ENCODE data around the gene CELF2.

Gene CELF2

GRCh38 chr10:11177926-11178471 lies 160.3 kb downstream of the CELF2 start:
- Histone ChIP-seq H3K4me3 (ENCODE audit: low read length in 2 of 2) (no peak overlapping the region), H3K27ac (replicated peaks; ENCODE audit: low read length) (no peak overlapping the region), H3K9ac (ENCODE audit: low read depth, low read length, poor library complexity) (peak overlapping the region; percentile 44), H3K4me2 (ENCODE audit: insufficient read depth, low read length, poor library complexity, severe bottlenecking) (no peak overlapping the region), H3K9me3 (replicated peaks in 1 of 2; ENCODE audit: control insufficient read depth in 2 of 2, insufficient read depth in 1 of 2, low read depth in 1 of 2, low read length in 2 of 2) (no peaks in the 10 kb centered on the region), H3K4me1 (ENCODE audit: control insufficient read depth in 2 of 2, insufficient read depth in 1 of 2, low read depth in 1 of 2, low read length in 2 of 2) (peaks cover 0 to 5% of the 10 kb centered on the region in 2 donors), H2BK12ac (ENCODE audit: low read length) (no peak overlapping the region), H3K23ac (ENCODE audit: low read depth, low read length, poor library complexity) (no peak overlapping the region), H3K4ac (ENCODE audit: low read length) (no peak overlapping the region), H2BK120ac (ENCODE audit: low read depth, low read length) (no peak overlapping the region), H3K79me1 (ENCODE audit: low read depth, low read length) (peaks cover 7% of the 10 kb centered on the region), H2BK5ac (ENCODE audit: low read length) (no peak overlapping the region), H3K27me3 (ENCODE audit: control insufficient read depth in 3 of 3, insufficient read depth in 3 of 3, low read depth in 1 of 3, low read length in 3 of 3) (no peaks in the 10 kb centered on the region), H3K36me3 (replicated peaks in 1 of 2; ENCODE audit: control insufficient read depth in 2 of 2, insufficient read depth in 2 of 2, low read length in 2 of 2) (peaks cover 0 to 23% of the 10 kb centered on the region in 2 donors), H4K8ac (ENCODE audit: low read depth, low read length) (peak overlapping the region; percentile 93), H4K91ac (ENCODE audit: low read depth, low read length, poor library complexity) (no peak overlapping the region), H2AK5ac (ENCODE audit: low read depth, low read length) (no peak overlapping the region), H2BK15ac (ENCODE audit: low read length) (no peak overlapping the region), H3K14ac (ENCODE audit: low read length) (peak overlapping the region; percentile 32), H3K18ac (ENCODE audit: low read length) (peak overlapping the region; percentile 74), H2AFZ (ENCODE audit: low read length) (no peak overlapping the region)
- no CpG with 5 or more reads among the region's 18 CpGs for WGBS, 2 donors (ENCODE audit: extremely low coverage in 2 of 2, insufficient read length in 2 of 2, insufficient replicate concordance in 1 of 2)
- no peak for DNase-seq (ENCODE audit: low spot score)

GRCh38 chr10:11178606-11179515 lies 161.2 kb downstream of the CELF2 start:
- H3K14ac ChIP-seq (ENCODE audit: low read length), result no peak overlapping the region
- no peak overlapping the region for H3K4ac ChIP-seq (ENCODE audit: low read length)
- H2AFZ ChIP-seq (ENCODE audit: low read length), result no peak overlapping the region
- no peak overlapping the region for H3K18ac ChIP-seq (ENCODE audit: low read length)
- H3K4me3 ChIP-seq (ENCODE audit: low read length in 2 of 2), result no peak overlapping the region
- H2BK120ac ChIP-seq (ENCODE audit: low read depth, low read length), result no peak overlapping the region
- no peak overlapping the region for H2AK5ac ChIP-seq (ENCODE audit: low read depth, low read length)
- H4K8ac ChIP-seq (ENCODE audit: low read depth, low read length), result no peak overlapping the region
- peaks cover 7% of the 10 kb centered on the region for H3K79me1 ChIP-seq (ENCODE audit: low read depth, low read length)
- H3K4me1 ChIP-seq (ENCODE audit: control insufficient read depth in 2 of 2, insufficient read depth in 1 of 2, low read depth in 1 of 2, low read length in 2 of 2), result peaks cover 0 to 4% of the 10 kb centered on the region in 2 donors
- H3K36me3 ChIP-seq (replicated peaks in 1 of 2; ENCODE audit: control insufficient read depth in 2 of 2, insufficient read depth in 2 of 2, low read length in 2 of 2), result peaks cover 0 to 24% of the 10 kb centered on the region in 2 donors
- H2BK15ac ChIP-seq (ENCODE audit: low read length), result no peak overlapping the region
- H4K91ac ChIP-seq (ENCODE audit: low read depth, low read length, poor library complexity), result no peak overlapping the region
- no peak overlapping the region for H3K4me2 ChIP-seq (ENCODE audit: insufficient read depth, low read length, poor library complexity, severe bottlenecking)
- no peak overlapping the region for H3K23ac ChIP-seq (ENCODE audit: low read depth, low read length, poor library complexity)
- no peak overlapping the region for H2BK12ac ChIP-seq (ENCODE audit: low read length)
- no peaks in the 10 kb centered on the region for H3K27me3 ChIP-seq (ENCODE audit: control insufficient read depth in 3 of 3, insufficient read depth in 3 of 3, low read depth in 1 of 3, low read length in 3 of 3)
- H2BK5ac ChIP-seq (ENCODE audit: low read length), result no peak overlapping the region
- H3K27ac ChIP-seq (replicated peaks; ENCODE audit: low read length), result no peak overlapping the region
- no peak overlapping the region for H3K9ac ChIP-seq (ENCODE audit: low read depth, low read length, poor library complexity)
- H3K9me3 ChIP-seq (replicated peaks in 1 of 2; ENCODE audit: control insufficient read depth in 2 of 2, insufficient read depth in 1 of 2, low read depth in 1 of 2, low read length in 2 of 2), result no peaks in the 10 kb centered on the region
- no peak for DNase-seq (ENCODE audit: low spot score)
- no CpG with 5 or more reads among the region's 17 CpGs for WGBS, 2 donors (ENCODE audit: extremely low coverage in 2 of 2, insufficient read length in 2 of 2, insufficient replicate concordance in 1 of 2)

- no peak overlapping the region for H3K4me2 ChIP-seq (ENCODE audit: insufficient read depth, low read length, poor library complexity, severe bottlenecking)
- H2BK5ac ChIP-seq (ENCODE audit: low read length), result no peak overlapping the region
- no peak overlapping the region for H4K91ac ChIP-seq (ENCODE audit: low read depth, low read length, poor library complexity)
- H4K8ac ChIP-seq (ENCODE audit: low read depth, low read length), result no peak overlapping the region
- H3K14ac ChIP-seq (ENCODE audit: low read length), result no peak overlapping the region
- peaks cover 0 to 4% of the 10 kb centered on the region in 2 donors for H3K4me1 ChIP-seq (ENCODE audit: control insufficient read depth in 2 of 2, insufficient read depth in 1 of 2, low read depth in 1 of 2, low read length in 2 of 2)
- no peak overlapping the region for H3K27ac ChIP-seq (replicated peaks; ENCODE audit: low read length)
- WGBS, 2 donors (ENCODE audit: extremely low coverage in 2 of 2, insufficient read length in 2 of 2, insufficient replicate concordance in 1 of 2), result no CpG with 5 or more reads among the region's 6 CpGs
- no peak overlapping the region for H2AK5ac ChIP-seq (ENCODE audit: low read depth, low read length)
- no peak overlapping the region for H2AFZ ChIP-seq (ENCODE audit: low read length)
- no peak for DNase-seq (ENCODE audit: low spot score)
- no peak overlapping the region for H2BK12ac ChIP-seq (ENCODE audit: low read length)
- peaks cover 0 to 24% of the 10 kb centered on the region in 2 donors for H3K36me3 ChIP-seq (replicated peaks in 1 of 2; ENCODE audit: control insufficient read depth in 2 of 2, insufficient read depth in 2 of 2, low read length in 2 of 2)
- no peak overlapping the region for H2BK15ac ChIP-seq (ENCODE audit: low read length)
- peaks cover 0 to under 1% of the 10 kb centered on the region in 2 donors for H3K9me3 ChIP-seq (replicated peaks in 1 of 2; ENCODE audit: control insufficient read depth in 2 of 2, insufficient read depth in 1 of 2, low read depth in 1 of 2, low read length in 2 of 2)
- no peaks in the 10 kb centered on the region for H3K27me3 ChIP-seq (ENCODE audit: control insufficient read depth in 3 of 3, insufficient read depth in 3 of 3, low read depth in 1 of 3, low read length in 3 of 3)
- no peak overlapping the region for H3K9ac ChIP-seq (ENCODE audit: low read depth, low read length, poor library complexity)
- H3K4me3 ChIP-seq (ENCODE audit: low read length in 2 of 2), result no peak overlapping the region
- H3K79me1 ChIP-seq (ENCODE audit: low read depth, low read length), result peaks cover 7% of the 10 kb centered on the region
- H3K4ac ChIP-seq (ENCODE audit: low read length), result no peak overlapping the region
- H2BK120ac ChIP-seq (ENCODE audit: low read depth, low read length), result no peak overlapping the region
- H3K23ac ChIP-seq (ENCODE audit: low read depth, low read length, poor library complexity), result no peak overlapping the region
- no peak overlapping the region for H3K18ac ChIP-seq (ENCODE audit: low read length)
Observed at GRCh38 chr10:11179516-11180105, 161.9 kb downstream of the CELF2 start.

- H3K9me3 ChIP-seq (replicated peaks in 1 of 2; ENCODE audit: control insufficient read depth in 2 of 2, insufficient read depth in 1 of 2, low read depth in 1 of 2, low read length in 2 of 2), result peaks cover 2 to 7% of the 10 kb centered on the region in 2 donors
- H3K4me3 ChIP-seq (ENCODE audit: low read length in 2 of 2), result no peak overlapping the region
- H3K18ac ChIP-seq (ENCODE audit: low read length), result no peak overlapping the region
- H3K23ac ChIP-seq (ENCODE audit: low read depth, low read length, poor library complexity), result peak overlapping the region; percentile 25
- H3K4ac ChIP-seq (ENCODE audit: low read length), result no peak overlapping the region
- H2AFZ ChIP-seq (ENCODE audit: low read length), result no peak overlapping the region
- no peak overlapping the region for H3K4me2 ChIP-seq (ENCODE audit: insufficient read depth, low read length, poor library complexity, severe bottlenecking)
- H3K36me3 ChIP-seq (replicated peaks in 1 of 2; ENCODE audit: control insufficient read depth in 2 of 2, insufficient read depth in 2 of 2, low read length in 2 of 2), result peaks cover 0 to 25% of the 10 kb centered on the region in 2 donors
- no peak overlapping the region for H2AK5ac ChIP-seq (ENCODE audit: low read depth, low read length)
- H2BK12ac ChIP-seq (ENCODE audit: low read length), result no peak overlapping the region
- no peak overlapping the region for H4K8ac ChIP-seq (ENCODE audit: low read depth, low read length)
- no peak for DNase-seq (ENCODE audit: low spot score)
- H4K91ac ChIP-seq (ENCODE audit: low read depth, low read length, poor library complexity), result no peak overlapping the region
- H3K27me3 ChIP-seq (ENCODE audit: control insufficient read depth in 3 of 3, insufficient read depth in 3 of 3, low read depth in 1 of 3, low read length in 3 of 3), result no peaks in the 10 kb centered on the region
- peaks cover 7% of the 10 kb centered on the region for H3K79me1 ChIP-seq (ENCODE audit: low read depth, low read length)
- no peak overlapping the region for H3K27ac ChIP-seq (replicated peaks; ENCODE audit: low read length)
- H2BK15ac ChIP-seq (ENCODE audit: low read length), result no peak overlapping the region
- H2BK5ac ChIP-seq (ENCODE audit: low read length), result no peak overlapping the region
- H3K4me1 ChIP-seq (ENCODE audit: control insufficient read depth in 2 of 2, insufficient read depth in 1 of 2, low read depth in 1 of 2, low read length in 2 of 2), result peaks cover 0 to 4% of the 10 kb centered on the region in 2 donors
- H3K14ac ChIP-seq (ENCODE audit: low read length), result no peak overlapping the region
- H3K9ac ChIP-seq (ENCODE audit: low read depth, low read length, poor library complexity), result no peak overlapping the region
- WGBS, 2 donors (ENCODE audit: extremely low coverage in 2 of 2, insufficient read length in 2 of 2, insufficient replicate concordance in 1 of 2), result no CpG with 5 or more reads among the region's 14 CpGs
- no peak overlapping the region for H2BK120ac ChIP-seq (ENCODE audit: low read depth, low read length)
Observed at GRCh38 chr10:11180228-11180627, 162.6 kb downstream of the CELF2 start.
